PC-9 (cell line): Measurements from ENCODE around the gene TBX2. TPM values are rescaled to one million over a fixed set of nuclear protein-coding genes. Genes with fewer than 3 reads are reported as not detected.
"Not testable (repeated sequence)": the region's sequence is repeated elsewhere in the genome, so short reads cannot be mapped to it uniquely, and the experiment has no call there.

ENCODE experiments used
- BruUV-seq: library from RNA; stranded (reverse); fragments of 400-500 nt; replicated peaks from 2 replicates; lab custom pipeline; 2021; lab: Mats Ljungman, UMichigan
- CTCF ChIA-PET: fragments of 300-600 bp; sonication (Branson Sonifier 250); formaldehyde crosslinking; loops from one replicate; lab custom pipeline; 2022; ENCODE audit warnings: antibody characterized with exemption; lab: Charles Lee
- POLR2A ChIA-PET: fragments of 300-600 bp; sonication (Branson Sonifier 250); formaldehyde crosslinking; loops from one replicate; lab custom pipeline; 2022; ENCODE audit warnings: antibody characterized with exemption; ENCODE audit not compliant: unreplicated experiment; lab: Charles Lee
- DNase-seq, 2 experiments: peaks; one replicate each; pipeline versions ENCODE4 v3.0.0 to v3.0.0-alpha.2; 2015 to 2022; ENCODE audit warnings: mixed read lengths in 1 of 2
- H2AFZ ChIP-seq: fragments of 200-600 bp; sonication (generic); 2 replicates; pipeline ENCODE4 v1.8.1; 2017; ENCODE audit warnings: antibody characterized with exemption
- H3F3A ChIP-seq: fragments of 200-600 bp; sonication (generic); 2 replicates; pipeline ENCODE4 v1.8.1; 2017; ENCODE audit warnings: antibody characterized with exemption, mild to moderate bottlenecking, low read depth; ENCODE audit not compliant: insufficient read depth
- H3K27ac ChIP-seq: fragments of 200-600 bp; sonication (generic); 2 replicates; pipeline ENCODE4 v1.6.1; 2016; ENCODE audit warnings: mixed run types
- H3K27me3 ChIP-seq: fragments of 200-600 bp; sonication (generic); 2 replicates; pipeline ENCODE4 v1.6.1; 2016; ENCODE audit warnings: low read depth, mixed run types; ENCODE audit not compliant: insufficient read depth
- H3K36me3 ChIP-seq: fragments of 200-600 bp; sonication (generic); 2 replicates; pipeline ENCODE4 v1.6.1; 2016; ENCODE audit warnings: low read depth, mixed run types
- H3K4me1 ChIP-seq: fragments of 200-600 bp; sonication (generic); replicated peaks from 2 replicates; pipeline ENCODE4 v1.6.1; 2016; ENCODE audit warnings: mixed run types; ENCODE audit not compliant: insufficient read depth
- H3K4me2 ChIP-seq: fragments of 200-600 bp; sonication (generic); 2 replicates; pipeline ENCODE4 v1.6.1; 2017; ENCODE audit warnings: mixed run types
- H3K4me3 ChIP-seq: fragments of 200-600 bp; sonication (generic); 2 replicates; pipeline ENCODE4 v1.6.1; 2016; ENCODE audit warnings: mixed run types
- H3K79me2 ChIP-seq: fragments of 200-600 bp; sonication (generic); 2 replicates; pipeline ENCODE4 v1.6.1; 2017; ENCODE audit warnings: low read depth, mixed run types
- H3K9me2 ChIP-seq: fragments of 200-600 bp; sonication (generic); 2 replicates; pipeline ENCODE4 v1.8.1; 2017; ENCODE audit warnings: mild to moderate bottlenecking; ENCODE audit not compliant: insufficient read depth
- H3K9me3 ChIP-seq: fragments of 200-600 bp; sonication (generic); 2 replicates; pipeline ENCODE4 v1.8.1; 2016; ENCODE audit warnings: low read depth; ENCODE audit not compliant: insufficient read depth
- H4K20me1 ChIP-seq: fragments of 200-600 bp; sonication (generic); 2 replicates; pipeline ENCODE4 v1.8.1; 2017; ENCODE audit not compliant: insufficient read depth
- CTCF ChIP-seq: fragments of 200-600 bp; sonication (generic); conservative IDR thresholded peaks from 2 replicates; pipeline ENCODE4 v1.6.1; 2017; ENCODE audit warnings: mixed run types, antibody characterized with exemption, mild to moderate bottlenecking, moderate library complexity
- EZH2 ChIP-seq: fragments of 200-600 bp; sonication (generic); IDR thresholded peaks from 2 replicates; pipeline ENCODE4 v1.8.0; 2017; ENCODE audit warnings: antibody characterized with exemption, low read depth
- intact Hi-C: fragments of 100-400 bp; cut with micrococcal nuclease; formaldehyde crosslinking; loops from one replicate; pipeline ENCODE4 v1.10.0; 2022; ENCODE audit not compliant: unreplicated experiment
- total RNA-seq: library from RNA; stranded (reverse); gene quantifications from 2 replicates; pipeline ENCODE4 v1.2.3, GENCODE V29; 2021

Gene TBX2
- total RNA-seq, 1 experiment from 2014 or later, result 0.44 TPM

- no TSS peak for BruUV-seq
- no peaks in the 10 kb centered on the region for H4K20me1 ChIP-seq
- H3K9me3 ChIP-seq, result no peaks in the 10 kb centered on the region; the same call in 1 of the 2 replicates
- DNase-seq, result no peak
- no peak overlapping the region for H3K4me3 ChIP-seq
- TF ChIP-seq EZH2 (no peak), CTCF (no peak)
- H3K4me2 ChIP-seq, result no peak overlapping the region
- peaks cover 13% of the 10 kb centered on the region; the same call in 1 of the 2 replicates for H3F3A ChIP-seq
- ChIA-PET CTCF (no interaction called here), POLR2A (no interaction called here)
- no peaks in the 10 kb centered on the region for H3K36me3 ChIP-seq
- no peaks in the 10 kb centered on the region for H3K27me3 ChIP-seq
- H3K9me2 ChIP-seq, result no peaks in the 10 kb centered on the region; the same call in 1 of the 2 replicates
- peaks cover 18% of the 10 kb centered on the region; the same call in 1 of the 2 replicates for H3K4me1 ChIP-seq
- no peaks in the 10 kb centered on the region for H3K79me2 ChIP-seq
- no peak overlapping the region for H3K27ac ChIP-seq
- no peak overlapping the region for H2AFZ ChIP-seq
- intact Hi-C loops, result no loop called here
Measured at GRCh38 chr17:61427567-61427966, 27.9 kb downstream of the TBX2 start.

- Histone ChIP-seq H3K27me3 (no peaks in the 10 kb centered on the region), H3K4me3 (no peak overlapping the region), H3K9me2 (no peaks in the 10 kb centered on the region; the same call in 1 of the 2 replicates), H3K9me3 (no peaks in the 10 kb centered on the region; the same call in 1 of the 2 replicates), H4K20me1 (no peaks in the 10 kb centered on the region), H3K4me1 (peaks cover 18% of the 10 kb centered on the region; the same call in 1 of the 2 replicates), H3K4me2 (no peak overlapping the region), H2AFZ (no peak overlapping the region), H3K36me3 (no peaks in the 10 kb centered on the region), H3K79me2 (no peaks in the 10 kb centered on the region), H3F3A (peaks cover 13% of the 10 kb centered on the region; the same call in 1 of the 2 replicates), H3K27ac (no peak overlapping the region)
- DNase-seq, result no peak
- CTCF ChIA-PET, result no interaction called here
- BruUV-seq, result no TSS peak
- intact Hi-C loops, result no loop called here
- POLR2A ChIA-PET, result no interaction called here
- no peak for TF ChIP-seq CTCF
- TF ChIP-seq EZH2, result no peak
Measured at GRCh38 chr17:61429274-61429673, 29.6 kb downstream of the TBX2 start.

- POLR2A ChIA-PET, CTCF ChIA-PET: not testable (repeated sequence)
Measured at GRCh38 chr17:61429831-61430230, 30.2 kb downstream of the TBX2 start.

More at GRCh38 chr17:61429831-61430230, 30.2 kb downstream of the TBX2 start:
- H3K9me2 ChIP-seq, H3K79me2 ChIP-seq, H3K27me3 ChIP-seq, H3K9me3 ChIP-seq, H3K4me2 ChIP-seq, H2AFZ ChIP-seq, DNase-seq, H3K36me3 ChIP-seq, H4K20me1 ChIP-seq, intact Hi-C loops, H3K4me3 ChIP-seq, BruUV-seq, H3K27ac ChIP-seq: not testable (repeated sequence)
- peaks cover 13% of the 10 kb centered on the region; the same call in 1 of the 2 replicates for H3F3A ChIP-seq
- peaks cover 18% of the 10 kb centered on the region; the same call in 1 of the 2 replicates for H3K4me1 ChIP-seq
